Neural progenitor cell (in vitro differentiated cells): ENCODE data around the gene TNIK.

Experiments used
- EZH2 ChIP-seq: fragments of 200-600 bp; sonication (generic); IDR thresholded peaks from 2 replicates; pipeline ENCODE4 v1.6.1; 2017; ENCODE audit warnings: antibody characterized with exemption, mild to moderate bottlenecking, moderate library complexity
- EZH2phosphoT487 ChIP-seq: fragments of 200-600 bp; sonication (generic); IDR thresholded peaks from 2 replicates; pipeline ENCODE4 v1.6.1; 2017; ENCODE audit warnings: antibody characterized with exemption
- TF ChIP-seq, protein P1 (sequence below): fragments of 200-600 bp; sonication (generic); IDR thresholded peaks from 2 replicates; pipeline ENCODE4 v1.5.1; 2017; ENCODE audit warnings: antibody characterized with exemption, mild to moderate bottlenecking

DNA sequence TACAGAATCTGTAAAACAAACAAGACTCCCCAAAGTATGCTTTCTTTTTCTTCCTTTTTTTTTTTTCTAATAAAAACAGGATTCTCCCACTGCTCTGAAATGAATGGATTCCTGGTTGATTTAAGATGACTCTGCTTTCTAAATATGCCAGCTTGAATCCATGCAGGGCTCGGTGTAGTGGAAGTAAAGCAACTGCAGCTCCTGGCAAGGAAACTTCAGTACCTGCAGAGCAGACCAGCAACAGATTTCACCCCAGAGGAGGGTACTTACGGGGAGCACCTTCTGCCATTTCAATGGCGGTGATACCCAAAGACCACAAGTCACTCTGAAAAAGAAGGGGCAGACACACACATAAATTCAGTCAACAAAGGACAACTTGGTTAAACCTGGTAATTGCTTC is 283.1 kb downstream of the TNIK start:
- TF ChIP-seq, protein P1, sequence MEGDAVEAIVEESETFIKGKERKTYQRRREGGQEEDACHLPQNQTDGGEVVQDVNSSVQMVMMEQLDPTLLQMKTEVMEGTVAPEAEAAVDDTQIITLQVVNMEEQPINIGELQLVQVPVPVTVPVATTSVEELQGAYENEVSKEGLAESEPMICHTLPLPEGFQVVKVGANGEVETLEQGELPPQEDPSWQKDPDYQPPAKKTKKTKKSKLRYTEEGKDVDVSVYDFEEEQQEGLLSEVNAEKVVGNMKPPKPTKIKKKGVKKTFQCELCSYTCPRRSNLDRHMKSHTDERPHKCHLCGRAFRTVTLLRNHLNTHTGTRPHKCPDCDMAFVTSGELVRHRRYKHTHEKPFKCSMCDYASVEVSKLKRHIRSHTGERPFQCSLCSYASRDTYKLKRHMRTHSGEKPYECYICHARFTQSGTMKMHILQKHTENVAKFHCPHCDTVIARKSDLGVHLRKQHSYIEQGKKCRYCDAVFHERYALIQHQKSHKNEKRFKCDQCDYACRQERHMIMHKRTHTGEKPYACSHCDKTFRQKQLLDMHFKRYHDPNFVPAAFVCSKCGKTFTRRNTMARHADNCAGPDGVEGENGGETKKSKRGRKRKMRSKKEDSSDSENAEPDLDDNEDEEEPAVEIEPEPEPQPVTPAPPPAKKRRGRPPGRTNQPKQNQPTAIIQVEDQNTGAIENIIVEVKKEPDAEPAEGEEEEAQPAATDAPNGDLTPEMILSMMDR: no peak
- TF ChIP-seq EZH2 (no peak), EZH2phosphoT487 (no peak)
